Stimulated activated CD4-positive, alpha-beta T cell treated with anti-CD3 and anti-CD28 coated beads, Interleukin-1b, Interleukin-23, amount 100 ng/mL, for 1 hour (primary cell): ENCODE results near the gene UBAP2.
"Not testable (repeated sequence)": the region's sequence is repeated elsewhere in the genome, so short reads cannot be mapped to it uniquely, and the experiment has no call there.

Experiments used
- DNase-seq, 2 donors: peaks; one replicate each; pipeline ENCODE4 v3.0.0-alpha.2; 2020; ENCODE audit warnings: low read depth in 2 of 2

The UBAP2 gene

GRCh38 chr9:33988219-33988890 is 60.3 kb downstream of the UBAP2 start:
- no peak for DNase-seq

GRCh38 chr9:33976414-33976813 is 72.3 kb downstream of the UBAP2 start:
- DNase-seq: no peak

GRCh38 chr9:33972698-33973097 is 76.0 kb downstream of the UBAP2 start:
- no peak for DNase-seq

- DNase-seq: no peak
Measured at GRCh38 chr9:33964086-33964768, 84.5 kb downstream of the UBAP2 start.

- not testable (repeated sequence) for DNase-seq
Measured at GRCh38 chr9:33962468-33962867, 86.2 kb downstream of the UBAP2 start.

GRCh38 chr9:33959725-33960124 is 89.0 kb downstream of the UBAP2 start:
- no peak for DNase-seq

GRCh38 chr9:33956544-33956943 is 92.1 kb downstream of the UBAP2 start:
- no peak for DNase-seq

GRCh38 chr9:33952066-33952465 is 96.6 kb downstream of the UBAP2 start:
- DNase-seq: no peak

- no peak for DNase-seq
Measured at GRCh38 chr9:33950371-33950770, 98.3 kb downstream of the UBAP2 start.

GRCh38 chr9:33946779-33947535 is 101.7 kb downstream of the UBAP2 start:
- DNase-seq: no peak

- DNase-seq: no peak
Measured at GRCh38 chr9:33943389-33943788, 105.3 kb downstream of the UBAP2 start.

GRCh38 chr9:33942471-33943083 is 106.1 kb downstream of the UBAP2 start:
- no peak for DNase-seq

GRCh38 chr9:33939924-33940874 is 108.5 kb downstream of the UBAP2 start:
- DNase-seq: no peak

- DNase-seq: no peak
Measured at GRCh38 chr9:33934188-33934878, 114.4 kb downstream of the UBAP2 start.

GRCh38 chr9:33932078-33932807 is 116.4 kb downstream of the UBAP2 start:
- DNase-seq: no peak

GRCh38 chr9:33931326-33931725 is 117.4 kb downstream of the UBAP2 start:
- no peak for DNase-seq

- DNase-seq: no peak
Measured at GRCh38 chr9:33927694-33928093, 121.0 kb downstream of the UBAP2 start.

GRCh38 chr9:33926746-33927485 is 121.8 kb downstream of the UBAP2 start:
- no peak for DNase-seq
